ENCODE measurements around the gene CCDC157. TPM values are rescaled to one million over a fixed set of nuclear protein-coding genes. Genes with fewer than 3 reads are reported as not detected.

Gene CCDC157
- polyA plus RNA-seq: 3.1 TPM
- long read RNA-seq, donor 1: 0 reads
- long read RNA-seq, donor 2, partial matches to known transcripts: 0 of 2 reads
- long read RNA-seq, donor 2, other reads (novel, unspliced or antisense): 0 of 2 reads
- long read RNA-seq, donor 3, partial matches to known transcripts: 0 of 2 reads
- long read RNA-seq, donor 3, other reads (novel, unspliced or antisense): 0 of 2 reads
- long read RNA-seq, donor 4: 0 reads
- long read RNA-seq, donor 5: 0 reads
- long read RNA-seq, donor 6, partial matches to known transcripts: 0 of 3 reads
- long read RNA-seq, donor 6, other reads (novel, unspliced or antisense): 0 of 3 reads
- long read RNA-seq, donor 7, partial matches to known transcripts: 0 of 1 reads
- long read RNA-seq, donor 7, other reads (novel, unspliced or antisense): 0 of 1 reads
- long read RNA-seq, donor 8: 0 reads
- long read RNA-seq, donor 9, partial matches to known transcripts: 0 of 1 reads
- long read RNA-seq, donor 9, other reads (novel, unspliced or antisense): 0 of 1 reads
- long read RNA-seq, donor 10, partial matches to known transcripts: 0 of 1 reads
- long read RNA-seq, donor 10, other reads (novel, unspliced or antisense): 0 of 1 reads
- long read RNA-seq, donor 11: 0 reads

- DNase-seq: peak; percentile 89 to 97
- Histone ChIP-seq H3K4me1 (ENCODE audit: control insufficient read depth, insufficient read depth, low read length) (peaks cover 22% of the 10 kb centered on the region), H3K4me3 (ENCODE audit: low read length) (peak within 1 kb of the TSS; percentile 87), H3K9me3 (ENCODE audit: control insufficient read depth, low read depth, low read length) (no peaks in the 10 kb centered on the region), H3K27me3 (ENCODE audit: control insufficient read depth, insufficient read depth, low read length) (no peaks in the 10 kb centered on the region), H3K36me3 (ENCODE audit: control insufficient read depth, insufficient read depth, low read length) (peaks cover 26% of the 10 kb centered on the region), H3K27ac (ENCODE audit: low read length) (peak within 1 kb of the TSS; percentile 95)
- no CpG with 5 or more reads among the region's 91 CpGs for WGBS (ENCODE audit: insufficient coverage, low lambda C conversion rate)
Observed at GRCh38 chr22:30356449-30357235, at the start of gene CCDC157, which contains the start of gene SF3A1. CCDC157 (plus strand) TSS chr22:30357007; CDS start chr22:30366001, 8,994 bp downstream. SF3A1 (minus strand) TSS chr22:30356894; CDS start chr22:30356792, 102 bp downstream.

GRCh38 chr22:30307041-30307574, 49.7 kb upstream of the CCDC157 start:
- H3K27ac ChIP-seq (ENCODE audit: low read length): no peak overlapping the region
- H3K36me3 ChIP-seq (ENCODE audit: control insufficient read depth, insufficient read depth, low read length): peaks cover 20% of the 10 kb centered on the region
- peaks cover 34% of the 10 kb centered on the region for H3K4me1 ChIP-seq (ENCODE audit: control insufficient read depth, insufficient read depth, low read length)
- H3K27me3 ChIP-seq (ENCODE audit: control insufficient read depth, insufficient read depth, low read length): no peaks in the 10 kb centered on the region
- 82% methylated on average over 2 of the region's 4 CpGs for WGBS (ENCODE audit: insufficient coverage, low lambda C conversion rate)
- DNase-seq: no peak
- H3K4me3 ChIP-seq (ENCODE audit: low read length): no peak overlapping the region
- no peaks in the 10 kb centered on the region for H3K9me3 ChIP-seq (ENCODE audit: control insufficient read depth, low read depth, low read length)

GRCh38 chr22:30308093-30308492, 48.7 kb upstream of the CCDC157 start:
- no peak overlapping the region for H3K4me3 ChIP-seq (ENCODE audit: low read length)
- H3K27me3 ChIP-seq (ENCODE audit: control insufficient read depth, insufficient read depth, low read length): no peaks in the 10 kb centered on the region
- DNase-seq: no peak
- no peaks in the 10 kb centered on the region for H3K9me3 ChIP-seq (ENCODE audit: control insufficient read depth, low read depth, low read length)
- peaks cover 14% of the 10 kb centered on the region for H3K36me3 ChIP-seq (ENCODE audit: control insufficient read depth, insufficient read depth, low read length)
- no peak overlapping the region for H3K27ac ChIP-seq (ENCODE audit: low read length)
- peaks cover 34% of the 10 kb centered on the region for H3K4me1 ChIP-seq (ENCODE audit: control insufficient read depth, insufficient read depth, low read length)
- 100% methylated on average over 1 of the region's 2 CpGs for WGBS (ENCODE audit: insufficient coverage, low lambda C conversion rate)

GRCh38 chr22:30308518-30309230, 48.1 kb upstream of the CCDC157 start:
- no peaks in the 10 kb centered on the region for H3K9me3 ChIP-seq (ENCODE audit: control insufficient read depth, low read depth, low read length)
- no peaks in the 10 kb centered on the region for H3K27me3 ChIP-seq (ENCODE audit: control insufficient read depth, insufficient read depth, low read length)
- H3K27ac ChIP-seq (ENCODE audit: low read length): no peak overlapping the region
- H3K4me1 ChIP-seq (ENCODE audit: control insufficient read depth, insufficient read depth, low read length): peaks cover 36% of the 10 kb centered on the region
- no peak overlapping the region for H3K4me3 ChIP-seq (ENCODE audit: low read length)
- peaks cover 8% of the 10 kb centered on the region for H3K36me3 ChIP-seq (ENCODE audit: control insufficient read depth, insufficient read depth, low read length)
- no CpG with 5 or more reads among the region's 5 CpGs for WGBS (ENCODE audit: insufficient coverage, low lambda C conversion rate)
- DNase-seq: no peak

- H3K4me1 ChIP-seq (ENCODE audit: control insufficient read depth, insufficient read depth, low read length): peaks cover 34% of the 10 kb centered on the region
- H3K27me3 ChIP-seq (ENCODE audit: control insufficient read depth, insufficient read depth, low read length): no peaks in the 10 kb centered on the region
- H3K27ac ChIP-seq (ENCODE audit: low read length): no peak overlapping the region
- no CpG with 5 or more reads among the region's 7 CpGs for WGBS (ENCODE audit: insufficient coverage, low lambda C conversion rate)
- no peaks in the 10 kb centered on the region for H3K36me3 ChIP-seq (ENCODE audit: control insufficient read depth, insufficient read depth, low read length)
- peak in 1 of 2 donors; percentile 29 for DNase-seq
- no peaks in the 10 kb centered on the region for H3K9me3 ChIP-seq (ENCODE audit: control insufficient read depth, low read depth, low read length)
- H3K4me3 ChIP-seq (ENCODE audit: low read length): no peak overlapping the region
Observed at GRCh38 chr22:30309951-30310741, 46.7 kb upstream of the CCDC157 start.

GRCh38 chr22:30310881-30311771, 45.7 kb upstream of the CCDC157 start:
- H3K4me3 ChIP-seq (ENCODE audit: low read length): no peak overlapping the region
- H3K9me3 ChIP-seq (ENCODE audit: control insufficient read depth, low read depth, low read length): no peaks in the 10 kb centered on the region
- H3K27ac ChIP-seq (ENCODE audit: low read length): no peak overlapping the region
- DNase-seq: no peak
- H3K36me3 ChIP-seq (ENCODE audit: control insufficient read depth, insufficient read depth, low read length): peaks cover 4% of the 10 kb centered on the region
- WGBS (ENCODE audit: insufficient coverage, low lambda C conversion rate): no CpG with 5 or more reads among the region's 8 CpGs
- H3K27me3 ChIP-seq (ENCODE audit: control insufficient read depth, insufficient read depth, low read length): no peaks in the 10 kb centered on the region
- H3K4me1 ChIP-seq (ENCODE audit: control insufficient read depth, insufficient read depth, low read length): peaks cover 24% of the 10 kb centered on the region

- no peak for DNase-seq
- Histone ChIP-seq H3K9me3 (ENCODE audit: control insufficient read depth, low read depth, low read length) (no peaks in the 10 kb centered on the region), H3K4me1 (ENCODE audit: control insufficient read depth, insufficient read depth, low read length) (peaks cover 21% of the 10 kb centered on the region), H3K27me3 (ENCODE audit: control insufficient read depth, insufficient read depth, low read length) (no peaks in the 10 kb centered on the region), H3K36me3 (ENCODE audit: control insufficient read depth, insufficient read depth, low read length) (peaks cover 4% of the 10 kb centered on the region), H3K4me3 (ENCODE audit: low read length) (no peak overlapping the region), H3K27ac (ENCODE audit: low read length) (no peak overlapping the region)
- WGBS (ENCODE audit: insufficient coverage, low lambda C conversion rate): no CpG with 5 or more reads among the region's 6 CpGs
Observed at GRCh38 chr22:30312053-30312452, 44.8 kb upstream of the CCDC157 start.

GRCh38 chr22:30313527-30314363, 43.1 kb upstream of the CCDC157 start:
- peaks cover 4% of the 10 kb centered on the region for H3K36me3 ChIP-seq (ENCODE audit: control insufficient read depth, insufficient read depth, low read length)
- peak in 1 of 2 donors; percentile 55 for DNase-seq
- WGBS (ENCODE audit: insufficient coverage, low lambda C conversion rate): 83% methylated on average over 1 of the region's 8 CpGs
- H3K4me1 ChIP-seq (ENCODE audit: control insufficient read depth, insufficient read depth, low read length): peaks cover 21% of the 10 kb centered on the region
- H3K27ac ChIP-seq (ENCODE audit: low read length): peak overlapping the region; percentile 7
- no peaks in the 10 kb centered on the region for H3K9me3 ChIP-seq (ENCODE audit: control insufficient read depth, low read depth, low read length)
- H3K4me3 ChIP-seq (ENCODE audit: low read length): no peak overlapping the region
- no peaks in the 10 kb centered on the region for H3K27me3 ChIP-seq (ENCODE audit: control insufficient read depth, insufficient read depth, low read length)

All from large intestine (tissue), 12 donors.